Gastroesophageal sphincter (tissue), 4 donors: ENCODE data around the gene MRGPRE. TPM values are rescaled to one million over a fixed set of nuclear protein-coding genes. Genes with fewer than 3 reads are reported as not detected.

Experiments used
- ATAC-seq: fragments of 150-250 bp; one replicate; pipeline ENCODE4 v1.9.1; 2016; ENCODE audit warnings: mild to moderate bottlenecking, moderate library complexity
- H3K27ac ChIP-seq, 4 donors: fragments of 200-600 bp; sonication (generic) in 3 of 4; 1 replicate in 3 of 4; 2 replicates in 1 of 4; pipeline ENCODE4 v1.5.1; 2016 to 2019
- H3K27me3 ChIP-seq: fragments of 200-600 bp; sonication (generic); one replicate; pipeline ENCODE4 v1.5.1; 2019
- H3K36me3 ChIP-seq, 2 donors: fragments of 200-600 bp; sonication (generic); one replicate each; pipeline ENCODE4 v1.5.1; 2019; ENCODE audit warnings: control low read depth in 1 of 2
- H3K4me1 ChIP-seq, 3 donors: fragments of 200-600 bp; sonication (generic); 1 replicate in 2 of 3; 2 replicates in 1 of 3; pipeline ENCODE4 v1.5.1; 2016 to 2019; ENCODE audit warnings: control low read depth in 2 of 3
- H3K4me3 ChIP-seq, 2 donors: fragments of 200-600 bp; sonication (generic); one replicate each; pipeline ENCODE4 v1.5.1; 2019; ENCODE audit warnings: mild to moderate bottlenecking in 1 of 2, moderate library complexity in 1 of 2
- H3K9me3 ChIP-seq, 3 donors: fragments of 200-600 bp; sonication (generic); one replicate each; pipeline ENCODE4 v1.5.1; 2017 to 2019; ENCODE audit warnings: control low read depth in 2 of 3
- CTCF ChIP-seq, 4 experiments: fragments of 200-600 bp in 2 of 4; fragments of 450-650 bp in 2 of 4; sonication (generic) in 1 of 4; IDR thresholded peaks; one replicate each; pipeline ENCODE4 v1.5.1; 2017 to 2019; ENCODE audit warnings: antibody characterized with exemption in 4 of 4, mild to moderate bottlenecking in 2 of 4, moderate library complexity in 2 of 4
- EP300 ChIP-seq: sonication (generic); formaldehyde crosslinking; IDR thresholded peaks from one replicate; pipeline ENCODE4 v1.6.1; 2017; ENCODE audit warnings: antibody characterized with exemption, mild to moderate bottlenecking
- POLR2A ChIP-seq, 2 donors: fragments of 450-650 bp; IDR thresholded peaks; one replicate each; pipeline ENCODE4 v1.6.1; 2017; ENCODE audit warnings: antibody characterized with exemption in 2 of 2, mild to moderate bottlenecking in 2 of 2, moderate library complexity in 1 of 2
- POLR2AphosphoS5 ChIP-seq: sonication (generic); formaldehyde crosslinking; IDR thresholded peaks from one replicate; pipeline ENCODE4 v1.6.1; 2017; ENCODE audit warnings: antibody characterized with exemption
- WGBS, 2 donors: methylation state at CpG; one replicate each; pipeline ENCODE4 v1.1.5; 2018; ENCODE audit warnings: low coverage in 1 of 2; 5-methylcytosine and 5-hydroxymethylcytosine counted together
- total RNA-seq, 4 donors: library from RNA; depleted of rRNA; stranded (reverse); fragments of >200 nt; gene quantifications; one replicate each; pipeline ENCODE4 v1.1.0, GENCODE V29; 2016

Gene MRGPRE
- total RNA-seq, 4 donors from 2014 or later, result not detected

- Histone ChIP-seq H3K9me3 (no peaks in the 10 kb centered on the region), H3K36me3 (no peaks in the 10 kb centered on the region), H3K4me3 (no peak overlapping the region), H3K27ac (no peak overlapping the region), H3K4me1 (no peaks in the 10 kb centered on the region), H3K27me3 (peaks cover 7% of the 10 kb centered on the region)
- no peak for ATAC-seq
- TF ChIP-seq POLR2A (IDR thresholded peaks at IDR 0.05) (no peak), POLR2AphosphoS5 (no peak), CTCF (IDR thresholded peaks at IDR 0.05) (no peak), EP300 (no peak)
- WGBS, 2 donors, result 30% methylated on average over 2 of the region's 15 CpGs; no CpG with 5 or more reads in 1 of the 2 donors
Observed at GRCh38 chr11:3189196-3189843, 42.9 kb downstream of the MRGPRE start.

- Histone ChIP-seq H3K27me3 (peaks cover 7% of the 10 kb centered on the region), H3K4me3 (no peak overlapping the region), H3K4me1 (no peaks in the 10 kb centered on the region), H3K9me3 (no peaks in the 10 kb centered on the region), H3K36me3 (no peaks in the 10 kb centered on the region), H3K27ac (no peak overlapping the region)
- TF ChIP-seq POLR2A (IDR thresholded peaks at IDR 0.05) (no peak), POLR2AphosphoS5 (no peak), EP300 (no peak), CTCF (IDR thresholded peaks at IDR 0.05) (no peak)
- no peak for ATAC-seq
- 78 to 87% methylated on average over 6 to 14 of the region's 17 CpGs for WGBS, 2 donors
Observed at GRCh38 chr11:3188496-3189195, 43.6 kb downstream of the MRGPRE start.

GRCh38 chr11:3186166-3186953 lies 45.9 kb downstream of the MRGPRE start:
- no peak for ATAC-seq
- TF ChIP-seq POLR2AphosphoS5 (no peak), CTCF (IDR thresholded peaks at IDR 0.05) (no peak), POLR2A (IDR thresholded peaks at IDR 0.05) (no peak), EP300 (no peak)
- Histone ChIP-seq H3K9me3 (no peaks in the 10 kb centered on the region), H3K36me3 (no peaks in the 10 kb centered on the region), H3K4me1 (no peaks in the 10 kb centered on the region), H3K27me3 (peaks cover 7% of the 10 kb centered on the region), H3K27ac (no peak overlapping the region), H3K4me3 (no peak overlapping the region)
- WGBS, 2 donors, result 72% methylated on average over 6 of the region's 11 CpGs; no CpG with 5 or more reads in 1 of the 2 donors

GRCh38 chr11:3184732-3185347 lies 47.4 kb downstream of the MRGPRE start:
- Histone ChIP-seq H3K4me1 (no peaks in the 10 kb centered on the region), H3K36me3 (no peaks in the 10 kb centered on the region), H3K27ac (no peak overlapping the region), H3K9me3 (no peaks in the 10 kb centered on the region), H3K27me3 (peaks cover 7% of the 10 kb centered on the region), H3K4me3 (no peak overlapping the region)
- ATAC-seq, result no peak
- TF ChIP-seq POLR2A (IDR thresholded peaks at IDR 0.05), result no peak
- no peak for TF ChIP-seq POLR2AphosphoS5
- TF ChIP-seq EP300, result no peak
- no peak for TF ChIP-seq CTCF (IDR thresholded peaks at IDR 0.05)
- WGBS, 2 donors, result 77 to 80% methylated on average over 1 to 10 of the region's 11 CpGs
